GM06990 (cell line): ENCODE data around the gene MRPL21.
"Not testable (repeated sequence)": the region's sequence is repeated elsewhere in the genome, so short reads cannot be mapped to it uniquely, and the experiment has no call there.

Source experiments
- DNase-seq: peaks from one replicate; pipeline ENCODE4 v3.0.0-alpha.2; 2011; ENCODE audit not compliant: insufficient read length; ENCODE audit errors: extremely low read depth
- H3K27me3 ChIP-seq: replicated peaks from 2 replicates; pipeline ENCODE4 v1.6.0; 2011; ENCODE audit warnings: low read length; ENCODE audit not compliant: control insufficient read depth, insufficient read depth
- H3K36me3 ChIP-seq: 2 replicates; pipeline ENCODE4 v1.5.1; 2011; ENCODE audit warnings: low read length; ENCODE audit not compliant: control insufficient read depth, insufficient read depth
- H3K4me3 ChIP-seq: replicated peaks from 2 replicates; pipeline ENCODE4 v1.5.1; 2011; ENCODE audit warnings: low read depth, mild to moderate bottlenecking, control low read depth, low read length
- TF ChIP-seq, protein P1 (sequence below): IDR thresholded peaks from 2 replicates; pipeline ENCODE4 v1.5.1; 2011; ENCODE audit warnings: low read length, control low read depth, mild to moderate bottlenecking, inconsistent platforms; ENCODE audit not compliant: insufficient read depth, poor library complexity, severe bottlenecking

MRPL21 gene

GRCh38 chr11:68857037-68857586, 46.5 kb downstream of the MRPL21 start:
- DNase-seq, result no peak
- Histone ChIP-seq H3K4me3 (no peak overlapping the region), H3K27me3 (no peaks in the 10 kb centered on the region; the same call in none of the 2 replicates), H3K36me3 (no peaks in the 10 kb centered on the region)
- TF ChIP-seq, protein P1, sequence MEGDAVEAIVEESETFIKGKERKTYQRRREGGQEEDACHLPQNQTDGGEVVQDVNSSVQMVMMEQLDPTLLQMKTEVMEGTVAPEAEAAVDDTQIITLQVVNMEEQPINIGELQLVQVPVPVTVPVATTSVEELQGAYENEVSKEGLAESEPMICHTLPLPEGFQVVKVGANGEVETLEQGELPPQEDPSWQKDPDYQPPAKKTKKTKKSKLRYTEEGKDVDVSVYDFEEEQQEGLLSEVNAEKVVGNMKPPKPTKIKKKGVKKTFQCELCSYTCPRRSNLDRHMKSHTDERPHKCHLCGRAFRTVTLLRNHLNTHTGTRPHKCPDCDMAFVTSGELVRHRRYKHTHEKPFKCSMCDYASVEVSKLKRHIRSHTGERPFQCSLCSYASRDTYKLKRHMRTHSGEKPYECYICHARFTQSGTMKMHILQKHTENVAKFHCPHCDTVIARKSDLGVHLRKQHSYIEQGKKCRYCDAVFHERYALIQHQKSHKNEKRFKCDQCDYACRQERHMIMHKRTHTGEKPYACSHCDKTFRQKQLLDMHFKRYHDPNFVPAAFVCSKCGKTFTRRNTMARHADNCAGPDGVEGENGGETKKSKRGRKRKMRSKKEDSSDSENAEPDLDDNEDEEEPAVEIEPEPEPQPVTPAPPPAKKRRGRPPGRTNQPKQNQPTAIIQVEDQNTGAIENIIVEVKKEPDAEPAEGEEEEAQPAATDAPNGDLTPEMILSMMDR, result no peak

DNA sequence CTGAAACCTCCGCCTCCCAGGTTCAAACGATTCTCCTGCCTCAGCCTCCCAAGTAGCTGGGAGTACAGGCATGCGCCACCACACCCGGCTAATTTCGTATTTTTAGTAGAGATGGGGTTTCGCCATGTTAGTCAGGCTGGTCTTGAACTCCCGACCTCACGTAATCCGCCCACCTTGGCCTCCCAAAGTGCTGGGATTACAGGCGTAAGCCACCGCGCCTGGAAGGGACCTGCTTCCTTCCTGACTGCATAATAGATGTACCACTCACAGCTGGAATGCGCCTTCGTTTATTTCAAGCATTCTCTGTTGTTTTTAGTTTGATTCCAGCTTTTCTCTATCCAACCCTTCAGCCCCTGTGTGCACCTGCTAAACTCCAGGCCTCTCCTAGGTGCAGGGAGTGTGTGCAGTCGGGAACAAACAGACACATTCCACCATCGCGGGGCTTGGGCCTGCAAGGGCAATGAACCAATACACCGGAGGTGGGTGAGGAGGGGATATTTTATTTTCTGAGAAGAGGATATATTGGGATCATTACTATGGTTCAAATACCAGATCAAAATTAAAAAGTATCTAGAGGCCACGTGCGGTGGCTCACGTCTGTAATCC, 47.1 kb downstream of the MRPL21 start:
- not testable (repeated sequence) for DNase-seq, H3K27me3 ChIP-seq, H3K4me3 ChIP-seq, H3K36me3 ChIP-seq

GRCh38 chr11:68855205-68855981, 48.2 kb downstream of the MRPL21 start:
- H3K4me3 ChIP-seq, result peak overlapping the region; percentile 11
- TF ChIP-seq, protein P1, result no peak
- no peaks in the 10 kb centered on the region; the same call in none of the 2 replicates for H3K27me3 ChIP-seq
- no peaks in the 10 kb centered on the region for H3K36me3 ChIP-seq
- peak; percentile 34 for DNase-seq

GRCh38 chr11:68854273-68854958, 49.2 kb downstream of the MRPL21 start:
- DNase-seq, result no peak
- TF ChIP-seq, protein P1, result no peak
- H3K36me3 ChIP-seq, result no peaks in the 10 kb centered on the region
- no peaks in the 10 kb centered on the region; the same call in none of the 2 replicates for H3K27me3 ChIP-seq
- H3K4me3 ChIP-seq, result no peak overlapping the region

GRCh38 chr11:68852628-68853027, 51.0 kb downstream of the MRPL21 start:
- no peaks in the 10 kb centered on the region; the same call in none of the 2 replicates for H3K27me3 ChIP-seq

More at GRCh38 chr11:68852628-68853027, 51.0 kb downstream of the MRPL21 start:
- no peak for DNase-seq
- Histone ChIP-seq H3K4me3 (no peak overlapping the region), H3K36me3 (no peaks in the 10 kb centered on the region)
- TF ChIP-seq, protein P1, result no peak
